ENCODE results near the gene KRTAP3-1.

DNA sequence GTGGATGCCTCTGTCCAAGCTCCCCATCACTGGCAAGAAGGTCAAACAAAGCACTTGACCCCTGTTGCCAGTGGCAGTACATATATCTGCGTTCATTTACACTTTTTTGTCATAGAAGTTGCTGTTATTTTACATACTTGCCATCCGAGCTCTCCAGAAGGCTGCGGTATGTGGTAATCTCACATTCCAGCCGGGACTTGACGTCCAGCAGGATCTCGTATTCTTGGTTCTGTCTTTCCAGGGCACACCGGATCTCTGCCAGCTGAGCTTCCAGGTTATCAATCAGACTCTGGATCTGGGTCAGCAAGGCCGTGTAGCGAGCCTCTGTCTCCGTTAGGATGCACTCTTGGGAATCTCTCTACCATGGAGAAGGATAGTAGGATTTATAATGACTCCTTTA lies 48.8 kb downstream of the KRTAP3-1 start:
- TF ChIP-seq, protein P1, sequence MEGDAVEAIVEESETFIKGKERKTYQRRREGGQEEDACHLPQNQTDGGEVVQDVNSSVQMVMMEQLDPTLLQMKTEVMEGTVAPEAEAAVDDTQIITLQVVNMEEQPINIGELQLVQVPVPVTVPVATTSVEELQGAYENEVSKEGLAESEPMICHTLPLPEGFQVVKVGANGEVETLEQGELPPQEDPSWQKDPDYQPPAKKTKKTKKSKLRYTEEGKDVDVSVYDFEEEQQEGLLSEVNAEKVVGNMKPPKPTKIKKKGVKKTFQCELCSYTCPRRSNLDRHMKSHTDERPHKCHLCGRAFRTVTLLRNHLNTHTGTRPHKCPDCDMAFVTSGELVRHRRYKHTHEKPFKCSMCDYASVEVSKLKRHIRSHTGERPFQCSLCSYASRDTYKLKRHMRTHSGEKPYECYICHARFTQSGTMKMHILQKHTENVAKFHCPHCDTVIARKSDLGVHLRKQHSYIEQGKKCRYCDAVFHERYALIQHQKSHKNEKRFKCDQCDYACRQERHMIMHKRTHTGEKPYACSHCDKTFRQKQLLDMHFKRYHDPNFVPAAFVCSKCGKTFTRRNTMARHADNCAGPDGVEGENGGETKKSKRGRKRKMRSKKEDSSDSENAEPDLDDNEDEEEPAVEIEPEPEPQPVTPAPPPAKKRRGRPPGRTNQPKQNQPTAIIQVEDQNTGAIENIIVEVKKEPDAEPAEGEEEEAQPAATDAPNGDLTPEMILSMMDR (IDR thresholded peaks at IDR 0.05) = no peak
- no peak for TF ChIP-seq POLR2A (IDR thresholded peaks at IDR 0.05)
